Psoas muscle (tissue), 8 donors: ENCODE data around the gene CD300LB. TPM values are rescaled to one million over a fixed set of nuclear protein-coding genes. Genes with fewer than 3 reads are reported as not detected.

Source experiments
- ATAC-seq, 4 donors: fragments of 200-7000 bp; cut with Tn5 transposase; one replicate each; pipeline ENCODE4 v1.9.1; 2020; ENCODE audit warnings: moderate library complexity in 3 of 4, mild to moderate bottlenecking in 2 of 4
- DNase-seq, 2 donors: peaks; one replicate each; pipeline ENCODE4 v3.0.0-alpha.2; 2020
- H3K27ac ChIP-seq: fragments of 200-600 bp; one replicate; pipeline ENCODE4 v1.8.0; 2022
- H3K27me3 ChIP-seq, 3 donors: fragments of 200-600 bp in 1 of 3; one replicate each; pipeline versions ENCODE4 v1.6.1 to v1.8.0; 2013 to 2022; ENCODE audit warnings: low read length in 2 of 3, mild to moderate bottlenecking in 2 of 3, moderate library complexity in 1 of 3; ENCODE audit not compliant: insufficient read depth in 3 of 3
- H3K36me3 ChIP-seq, 2 donors: fragments of 200-600 bp in 1 of 2; one replicate each; pipeline versions ENCODE4 v1.6.1 to v1.8.0; 2013 to 2022; ENCODE audit warnings: low read depth in 1 of 2, mild to moderate bottlenecking in 1 of 2, moderate library complexity in 1 of 2; ENCODE audit not compliant: insufficient read depth in 1 of 2
- H3K4me1 ChIP-seq: fragments of 200-600 bp; one replicate; pipeline ENCODE4 v1.8.0; 2022
- H3K4me3 ChIP-seq: fragments of 200-600 bp; one replicate; pipeline ENCODE4 v1.8.0; 2022; ENCODE audit warnings: mild to moderate bottlenecking
- H3K9me3 ChIP-seq: fragments of 200-600 bp; one replicate; pipeline ENCODE4 v1.8.0; 2022
- CTCF ChIP-seq: fragments of 200-600 bp; IDR thresholded peaks from one replicate; pipeline ENCODE4 v1.8.0; 2022; ENCODE audit warnings: antibody characterized with exemption
- WGBS, 3 donors: extraction: QIAGEN DNeasy Blood & Tissue Kit; methylation state at CpG; one replicate each; pipeline versions ENCODE4 v1.1.6 to v1.1.7; 2013; 5-methylcytosine and 5-hydroxymethylcytosine counted together
- intact Hi-C, 2 donors: fragments of 100-400 bp; cut with DNase I; formaldehyde crosslinking; loops; one replicate each; pipeline versions ENCODE4 v1.11.0 to v1.14.2; 2022
- polyA plus RNA-seq, 3 donors: library from polyadenylated mRNA; stranded (reverse); fragments of 200-250 nt; gene quantifications; one replicate each; pipeline ENCODE4 v1.2.3, GENCODE V29; 2013
- total RNA-seq, 4 donors: library from RNA; stranded (reverse); fragmentation: NEBNext Ultra II Directional in 2 of 4; extraction: Animal tissue kit (Norgen Biotek cat#: 25700) in 2 of 4; gene quantifications; one replicate each; pipeline versions ENCODE4 v1.2.1 to v1.2.4, GENCODE V29; 2021 to 2023
- donor health status: healthy with polysubstance abuse.
- donor health status: DM: no; HTN: no; CAD: no; lungs with moderate emphysema.
- donor health status: Bipolar disorder and iron deficiency.
- donor health status: healthy.
- donor health status: DM: yes; HTN: yes; CAD: no.
- donor health status: DM: no; HTN: no; CAD: no.
- donor health status: DM: no; HTN: no; CAD: no.
- donor health status: DM: yes; HTN: yes; CAD: no.

Gene CD300LB
- total and polyA plus RNA-seq, 7 donors = 0.01 to 0.15 (median 0.08) TPM; not detected in 3

GRCh38 chr17:74542727-74543383, 11.6 kb upstream of the CD300LB start:
- Histone ChIP-seq H3K27me3 (peaks cover 0 to 2% (median 0%) of the 10 kb centered on the region in 3 donors), H3K36me3 (no peaks in the 10 kb centered on the region), H3K9me3 (no peaks in the 10 kb centered on the region), H3K27ac (no peak overlapping the region), H3K4me3 (no peak overlapping the region), H3K4me1 (no peaks in the 10 kb centered on the region)
- DNase-seq (no peak), ATAC-seq (no peak)
- 79 to 91% (median 84%) methylated on average over 17 of the region's 17 CpGs for WGBS, 3 donors
- intact Hi-C loops = no loop called here
- TF ChIP-seq CTCF = no peak

GRCh38 chr17:74542166-74542565, 10.9 kb upstream of the CD300LB start:
- Histone ChIP-seq H3K9me3 (no peaks in the 10 kb centered on the region), H3K27me3 (peaks cover 0 to 2% (median 0%) of the 10 kb centered on the region in 3 donors), H3K4me3 (no peak overlapping the region), H3K36me3 (no peaks in the 10 kb centered on the region), H3K27ac (no peak overlapping the region), H3K4me1 (no peaks in the 10 kb centered on the region)
- no peak for DNase-seq
- 80 to 85% (median 81%) methylated on average over 5 of the region's 5 CpGs for WGBS, 3 donors
- intact Hi-C loops = no loop called here
- TF ChIP-seq CTCF = no peak
- ATAC-seq = no peak

GRCh38 chr17:74541176-74542111, 10.2 kb upstream of the CD300LB start:
- intact Hi-C loops = no loop called here
- Histone ChIP-seq H3K27me3 (peaks cover 0 to 5% (median 0%) of the 10 kb centered on the region in 3 donors), H3K9me3 (no peaks in the 10 kb centered on the region), H3K4me3 (no peak overlapping the region), H3K4me1 (no peaks in the 10 kb centered on the region), H3K36me3 (no peaks in the 10 kb centered on the region), H3K27ac (no peak overlapping the region)
- 70 to 72% (median 72%) methylated on average over 23 of the region's 23 CpGs for WGBS, 3 donors
- DNase-seq (no peak), ATAC-seq (no peak)
- TF ChIP-seq CTCF = no peak

GRCh38 chr17:74539281-74539820, 8.1 kb upstream of the CD300LB start:
- Histone ChIP-seq H3K27me3 (peaks cover 0 to 5% (median 0%) of the 10 kb centered on the region in 3 donors), H3K36me3 (no peaks in the 10 kb centered on the region), H3K4me3 (no peak overlapping the region), H3K9me3 (no peaks in the 10 kb centered on the region), H3K4me1 (no peaks in the 10 kb centered on the region), H3K27ac (no peak overlapping the region)
- ATAC-seq (no peak), DNase-seq (no peak)
- intact Hi-C loops = no loop called here
- WGBS, 3 donors = 69 to 73% (median 71%) methylated on average over 10 of the region's 10 CpGs
- no peak for TF ChIP-seq CTCF
